CD14-positive monocyte (primary cell): ENCODE measurements around the gene XIRP1. TPM values are rescaled to one million over a fixed set of nuclear protein-coding genes. Genes with fewer than 3 reads are reported as not detected.

Source experiments
- DNase-seq, 3 donors: peaks; one replicate each; pipeline ENCODE4 v3.0.0-alpha.2; 2011 to 2022
- H2AFZ ChIP-seq: 2 replicates; pipeline ENCODE4 v1.6.0; 2012; ENCODE audit warnings: mild to moderate bottlenecking, low read depth, low read length, inconsistent platforms; ENCODE audit not compliant: insufficient read depth, poor library complexity, severe bottlenecking
- H3K27ac ChIP-seq, 2 donors: 1 replicate in 1 of 2; 2 replicates in 1 of 2; pipeline ENCODE4 v1.5.1; 2012 to 2013; ENCODE audit warnings: low read length in 2 of 2, control low read depth in 1 of 2, inconsistent platforms in 1 of 2, low read depth in 1 of 2, mild to moderate bottlenecking in 1 of 2
- H3K27me3 ChIP-seq, 2 donors: one replicate each; pipeline versions ENCODE4 v1.6.0 to v1.6.1; 2011 to 2013; ENCODE audit warnings: low read length in 2 of 2; ENCODE audit not compliant: control insufficient read depth in 2 of 2, insufficient read depth in 2 of 2
- H3K36me3 ChIP-seq, 2 donors: replicated peaks in 1 of 2; 1 replicate in 1 of 2; 2 replicates in 1 of 2; pipeline versions ENCODE4 v1.5.1 to v1.6.1; 2012 to 2013; ENCODE audit warnings: low read length in 2 of 2, control low read depth in 1 of 2, inconsistent platforms in 1 of 2, mild to moderate bottlenecking in 1 of 2; ENCODE audit not compliant: insufficient read depth in 2 of 2, control insufficient read depth in 1 of 2
- H3K4me1 ChIP-seq, 2 donors: 1 replicate in 1 of 2; 2 replicates in 1 of 2; pipeline versions ENCODE4 v1.5.1 to v1.6.1; 2012 to 2013; ENCODE audit warnings: low read length in 2 of 2, control low read depth in 1 of 2, inconsistent platforms in 1 of 2, mild to moderate bottlenecking in 1 of 2, moderate library complexity in 1 of 2; ENCODE audit not compliant: insufficient read depth in 2 of 2, control insufficient read depth in 1 of 2
- H3K4me2 ChIP-seq: replicated peaks from 2 replicates; pipeline ENCODE3; 2012; ENCODE audit warnings: low read length, moderate library complexity, mild to moderate bottlenecking; ENCODE audit not compliant: poor library complexity, severe bottlenecking; ENCODE audit errors: extremely low read depth
- H3K4me3 ChIP-seq, 3 experiments: fragments of 200-600 bp in 1 of 3; sonication (generic) in 1 of 3; replicated peaks in 1 of 3; 1 replicate in 2 of 3; 2 replicates in 1 of 3; pipeline ENCODE4 v1.5.1; 2011 to 2013; ENCODE audit warnings: low read length in 3 of 3, mild to moderate bottlenecking in 3 of 3, control low read depth in 2 of 3, low read depth in 2 of 3, inconsistent platforms in 1 of 3, moderate library complexity in 1 of 3
- H3K79me2 ChIP-seq: 2 replicates; pipeline ENCODE4 v1.6.0; 2012; ENCODE audit warnings: mild to moderate bottlenecking, control low read depth, inconsistent platforms, low read length, moderate library complexity; ENCODE audit not compliant: insufficient read depth
- H3K9ac ChIP-seq: 2 replicates; pipeline ENCODE4 v1.6.0; 2017; ENCODE audit warnings: low read length, mild to moderate bottlenecking; ENCODE audit not compliant: insufficient read depth, poor library complexity, severe bottlenecking
- H3K9me3 ChIP-seq, 2 donors: replicated peaks in 1 of 2; 1 replicate in 1 of 2; 2 replicates in 1 of 2; pipeline versions ENCODE4 v1.5.1 to v1.6.1; 2012 to 2013; ENCODE audit warnings: low read length in 2 of 2, control low read depth in 1 of 2; ENCODE audit not compliant: control insufficient read depth in 1 of 2, insufficient read depth in 1 of 2
- H4K20me1 ChIP-seq: 2 replicates; pipeline ENCODE4 v1.6.0; 2012; ENCODE audit warnings: mild to moderate bottlenecking, low read length, control low read depth, moderate library complexity; ENCODE audit not compliant: insufficient read depth
- H3K27ac Mint-ChIP-seq, 7 donors: one replicate each; pipeline ENCODE4 v1.8.0; 2020; ENCODE audit warnings: mild to moderate bottlenecking in 7 of 7, mixed read lengths in 7 of 7, moderate library complexity in 6 of 7, inconsistent platforms in 2 of 7
- H3K27me3 Mint-ChIP-seq, 3 donors: one replicate each; pipeline ENCODE4 v1.8.0; 2021 to 2022; ENCODE audit warnings: low read depth in 3 of 3, mild to moderate bottlenecking in 3 of 3, mixed read lengths in 3 of 3, moderate library complexity in 3 of 3, inconsistent platforms in 1 of 3
- H3K36me3 Mint-ChIP-seq, 2 donors: one replicate each; pipeline ENCODE4 v1.8.0; 2020; ENCODE audit warnings: mixed read lengths in 2 of 2, inconsistent platforms in 1 of 2, mild to moderate bottlenecking in 1 of 2
- H3K4me1 Mint-ChIP-seq: one replicate; pipeline ENCODE4 v1.8.0; 2020; ENCODE audit warnings: mild to moderate bottlenecking, mixed read lengths
- H3K4me3 Mint-ChIP-seq, 2 donors: one replicate each; pipeline ENCODE4 v1.8.0; 2020; ENCODE audit warnings: mild to moderate bottlenecking in 2 of 2, mixed read lengths in 2 of 2, moderate library complexity in 1 of 2
- H3K9me3 Mint-ChIP-seq, 7 donors: one replicate each; pipeline ENCODE4 v1.8.0; 2020 to 2022; ENCODE audit warnings: mixed read lengths in 7 of 7, mild to moderate bottlenecking in 6 of 7, moderate library complexity in 6 of 7, inconsistent platforms in 2 of 7
- CTCF ChIP-seq: fragments of 200-600 bp; IDR thresholded peaks from one replicate; pipeline ENCODE4 v1.8.0; 2022; ENCODE audit warnings: antibody characterized with exemption, mild to moderate bottlenecking
- WGBS: methylation state at CpG from one replicate; pipeline ENCODE4 v1.1.5; 2013; ENCODE audit warnings: missing lambda C conversion rate; ENCODE audit not compliant: insufficient coverage; 5-methylcytosine and 5-hydroxymethylcytosine counted together
- intact Hi-C, 2 donors: fragments of 100-400 bp; cut with micrococcal nuclease; formaldehyde crosslinking; loops; one replicate each; pipeline versions ENCODE4 v1.15.0 to v1.15.1; 2023
- polyA plus RNA-seq, 3 donors: library from polyadenylated mRNA; depleted of rRNA in 1 of 3; unstranded in 2 of 3; stranded (reverse) in 1 of 3; fragments of 300-500 nt in 2 of 3; fragments of >200 nt in 1 of 3; fragmentation: Illumina TruSeq in 2 of 3; gene quantifications; 1 replicate in 2 of 3; 2 replicates in 1 of 3; pipeline ENCODE4 v1.2.3, GENCODE V29; 2012 to 2021

Gene XIRP1
- polyA plus RNA-seq, 3 donors: not detected

- TF ChIP-seq CTCF: no peak
- Mint-ChIP-seq H3K36me3 (peaks cover 0 to 1% of the 10 kb centered on the region in 2 donors), H3K4me1 (peaks cover 59% of the 10 kb centered on the region), H3K9me3 (peaks cover 0 to 4% (median 0%) of the 10 kb centered on the region in 7 donors), H3K27me3 (peaks cover 0 to 4% (median 2%) of the 10 kb centered on the region in 3 donors), H3K4me3 (no peak overlapping the region), H3K27ac (peak overlapping the region in 6 of 7 donors; percentile 3 to 76 (median 52))
- DNase-seq: no peak
- intact Hi-C loops: no loop called here
- H3K4me2 ChIP-seq: no peak overlapping the region
- H4K20me1 ChIP-seq: no peaks in the 10 kb centered on the region
- no peaks in the 10 kb centered on the region for H3K79me2 ChIP-seq
- H2AFZ ChIP-seq: peak overlapping the region; percentile 55
- no peak overlapping the region for H3K9ac ChIP-seq
- H3K27me3 ChIP-seq: no peaks in the 10 kb centered on the region
- H3K36me3 ChIP-seq: no peaks in the 10 kb centered on the region
- H3K4me1 ChIP-seq: peaks cover 51 to 64% of the 10 kb centered on the region in 2 donors
- H3K27ac ChIP-seq: peak overlapping the region in 1 of 2 donors; percentile 63
- no peaks in the 10 kb centered on the region for H3K9me3 ChIP-seq
- peak overlapping the region in 1 of 3 experiments; percentile 39 for H3K4me3 ChIP-seq
These were observed 28.7 kb upstream of the XIRP1 start for GRCh38 chr3:39221141-39221530.

GRCh38 chr3:39220407-39221140 is 28.2 kb upstream of the XIRP1 start:
- TF ChIP-seq CTCF: no peak
- intact Hi-C loops: no loop called here
- no peak for DNase-seq

More at GRCh38 chr3:39220407-39221140, 28.2 kb upstream of the XIRP1 start:
- H3K27me3 ChIP-seq: no peaks in the 10 kb centered on the region
- WGBS: 75% methylated on average over 2 of the region's 6 CpGs
- H3K4me2 ChIP-seq: peak overlapping the region; percentile 4
- peaks cover 0 to 4% (median 0%) of the 10 kb centered on the region in 7 donors for H3K9me3 Mint-ChIP-seq
- H3K27ac Mint-ChIP-seq: peak overlapping the region in 6 of 7 donors; percentile 3 to 76 (median 52)
- no peaks in the 10 kb centered on the region for H3K36me3 ChIP-seq
- H3K79me2 ChIP-seq: no peaks in the 10 kb centered on the region
- H3K9me3 ChIP-seq: no peaks in the 10 kb centered on the region
- H4K20me1 ChIP-seq: no peaks in the 10 kb centered on the region
- H2AFZ ChIP-seq: peak overlapping the region; percentile 55
- peaks cover 51 to 64% of the 10 kb centered on the region in 2 donors for H3K4me1 ChIP-seq
- peak overlapping the region; percentile 14 to 63 for H3K27ac ChIP-seq
- H3K4me3 ChIP-seq: peak overlapping the region in 1 of 3 experiments; percentile 39
- H3K4me3 Mint-ChIP-seq: no peak overlapping the region
- H3K36me3 Mint-ChIP-seq: peaks cover 0 to 1% of the 10 kb centered on the region in 2 donors
- peaks cover 0 to 4% (median 2%) of the 10 kb centered on the region in 3 donors for H3K27me3 Mint-ChIP-seq
- H3K4me1 Mint-ChIP-seq: peaks cover 59% of the 10 kb centered on the region
- no peak overlapping the region for H3K9ac ChIP-seq
